ENCODE data around the gene CCDC187.

CCDC187 gene

DNA sequence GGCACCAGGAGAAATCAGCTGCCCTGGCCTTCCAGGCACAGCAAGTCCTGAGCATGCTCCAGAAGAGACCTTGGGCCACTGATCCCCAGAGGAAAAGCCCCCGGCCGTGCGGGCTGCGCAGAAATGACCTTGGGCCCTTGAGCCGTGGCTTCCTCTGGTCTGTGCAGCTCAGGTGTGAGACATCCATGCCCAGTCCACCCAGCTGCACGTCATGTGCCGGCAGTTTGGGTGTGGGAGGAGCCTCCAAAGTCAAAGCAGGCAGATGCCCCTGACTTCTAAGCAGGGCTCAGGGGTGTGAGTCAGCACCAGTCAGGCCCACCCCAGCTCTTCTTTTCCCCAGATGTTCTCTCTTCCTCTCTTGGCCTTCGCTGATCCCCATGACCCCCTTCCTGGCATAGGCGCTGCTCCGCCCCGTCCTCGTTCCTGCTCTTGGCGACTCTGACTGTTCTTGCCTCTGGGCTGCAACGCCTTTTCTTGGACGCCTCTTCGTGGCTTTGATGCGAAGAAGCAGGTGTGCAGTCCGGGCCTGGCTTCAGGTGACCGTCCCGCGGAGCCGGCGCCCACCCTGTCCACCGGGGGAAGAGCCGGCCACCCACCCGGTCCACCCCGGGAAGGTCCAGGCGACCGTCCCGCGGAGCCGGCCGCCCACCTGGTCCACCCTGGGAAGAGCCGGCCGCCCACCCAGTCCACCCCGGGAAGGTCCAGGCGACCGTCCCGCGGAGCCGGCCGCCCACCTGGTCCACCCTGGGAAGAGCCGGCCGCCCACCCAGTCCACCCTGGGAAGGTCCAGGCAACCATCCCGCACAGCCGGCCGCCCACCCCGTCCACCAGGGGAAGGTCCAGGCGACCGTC lies 52.4 kb downstream of the CCDC187 start:
- no peak for FAIRE-seq

DNA sequence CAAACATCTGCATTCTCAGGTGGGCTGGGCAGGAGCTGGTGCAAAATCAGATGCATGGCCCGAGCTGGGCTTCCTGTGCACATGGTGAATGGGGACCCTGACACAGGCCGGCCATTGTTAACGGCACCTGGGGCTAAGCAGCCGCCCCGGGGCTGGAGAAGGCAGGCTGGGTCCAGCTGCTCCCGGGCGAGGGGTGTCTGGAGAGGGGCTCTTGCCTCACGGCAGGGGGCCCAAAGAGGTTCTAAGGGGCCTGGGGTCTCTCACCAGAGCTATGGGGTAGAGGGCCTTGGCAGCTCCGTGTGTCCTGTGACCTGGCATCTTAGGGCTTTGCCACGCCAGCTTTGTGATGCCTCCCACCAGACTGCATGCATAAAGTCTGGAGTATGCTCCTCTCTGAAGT lies 53.2 kb downstream of the CCDC187 start:
- FAIRE-seq, result no peak

DNA sequence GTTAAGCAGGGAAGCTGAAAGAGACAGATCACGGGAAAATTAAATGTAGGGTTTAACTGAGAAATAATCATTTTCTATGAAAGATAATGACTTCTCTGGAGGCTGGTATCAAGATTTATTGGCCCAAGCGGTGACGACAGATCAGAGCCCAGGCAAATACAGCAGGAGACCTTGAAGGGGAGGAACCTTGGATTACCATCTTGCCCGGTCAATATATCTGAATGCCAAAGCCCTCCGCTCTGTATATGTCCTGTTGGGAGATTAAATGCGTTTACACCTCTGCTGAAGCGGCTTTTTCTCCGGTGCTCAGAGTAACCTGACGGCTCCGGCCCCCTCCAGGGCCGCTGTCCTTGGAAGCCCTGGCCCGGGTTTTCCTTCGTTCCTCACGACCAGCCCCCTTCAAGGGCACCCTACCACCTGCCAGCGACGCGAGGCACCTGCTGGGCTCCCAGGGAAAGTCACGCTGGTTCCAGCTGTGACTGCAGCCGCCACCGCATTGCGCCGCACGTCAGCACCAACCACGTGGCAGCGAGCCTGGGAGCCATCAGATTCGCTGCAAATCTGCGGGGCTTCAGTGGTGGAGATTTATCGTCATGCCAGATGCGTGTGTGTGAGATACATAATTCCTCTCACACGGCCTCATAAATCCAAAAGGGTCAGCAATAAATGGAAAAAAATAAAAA lies 53.9 kb downstream of the CCDC187 start:
- no peak for FAIRE-seq

DNA sequence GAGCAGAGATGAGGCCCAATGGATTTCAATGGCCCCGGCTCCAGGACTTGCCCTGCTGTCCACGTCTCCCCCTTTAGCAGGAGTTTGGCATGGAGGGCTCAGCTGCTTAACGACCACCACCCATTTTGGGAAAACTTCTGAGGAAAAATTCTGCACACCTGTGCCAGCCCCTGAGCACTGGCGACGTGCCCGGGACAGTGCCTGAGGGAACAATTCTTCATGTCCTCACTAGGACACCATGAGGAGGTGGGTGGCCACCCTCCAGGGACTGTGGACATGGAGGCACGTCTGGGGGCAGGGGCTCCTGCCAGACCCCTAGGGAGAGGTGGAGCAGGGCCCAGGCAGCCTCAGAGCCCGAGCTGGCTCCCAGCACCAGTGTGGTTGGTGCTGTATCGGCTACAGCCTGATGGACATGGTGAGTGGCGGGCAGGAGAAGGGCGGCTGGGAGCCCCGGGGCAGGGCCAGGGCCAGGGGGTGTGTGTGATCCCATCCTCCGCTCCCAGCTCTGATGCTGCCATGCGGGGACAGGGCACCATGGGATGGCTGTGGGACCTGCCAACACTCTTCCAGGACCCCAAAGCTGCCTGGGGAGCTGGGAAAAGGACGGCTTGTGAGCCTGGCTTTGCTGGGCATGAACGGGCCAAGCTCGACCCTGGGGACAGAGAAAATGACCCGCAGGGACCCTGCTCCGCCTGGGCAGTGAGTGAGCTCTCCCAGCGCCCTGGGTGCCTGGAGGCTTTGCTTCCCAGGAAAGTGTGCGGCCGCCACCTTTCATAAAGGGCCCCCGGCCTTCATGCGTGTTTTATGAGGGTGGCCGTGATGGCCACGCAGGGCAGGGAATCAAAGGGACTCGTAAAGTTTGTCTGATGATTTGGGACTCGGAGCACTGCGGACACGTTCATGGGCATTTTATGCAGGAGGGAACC lies 54.7 kb downstream of the CCDC187 start:
- FAIRE-seq, result no peak

DNA sequence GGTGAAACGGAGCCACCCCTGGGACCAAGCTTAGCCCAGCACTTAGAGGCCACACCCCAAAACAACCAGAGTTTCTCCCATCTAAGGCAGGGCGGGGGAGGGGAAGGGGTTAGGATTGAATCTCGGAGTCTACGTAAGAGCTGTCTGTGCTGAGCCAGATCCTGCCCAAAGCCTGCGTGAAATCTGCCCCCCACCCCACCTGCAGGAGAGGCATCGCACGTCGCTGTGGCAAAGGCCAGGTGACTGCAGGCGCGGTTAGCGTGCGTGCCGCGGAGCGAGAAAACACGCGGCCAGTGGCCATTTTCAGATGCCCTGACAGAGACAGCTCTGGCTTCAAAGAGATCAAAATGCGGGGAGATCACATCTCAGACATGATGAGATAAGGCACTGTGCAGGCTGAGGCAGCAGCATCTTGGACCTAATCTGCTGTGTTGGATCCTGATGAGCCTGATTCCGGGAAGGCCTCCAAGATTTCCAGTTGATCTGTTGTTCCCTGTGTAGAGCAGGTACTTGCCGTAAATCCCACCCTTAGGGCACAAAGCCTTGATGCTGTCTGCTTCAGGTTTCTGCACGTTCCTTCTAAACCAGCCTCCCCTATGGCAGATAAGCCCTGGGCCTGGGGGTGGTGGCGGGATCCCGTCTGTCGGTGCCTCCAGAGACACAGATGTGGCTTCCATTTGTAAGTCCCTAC lies 55.8 kb downstream of the CCDC187 start:
- no peak for FAIRE-seq

DNA sequence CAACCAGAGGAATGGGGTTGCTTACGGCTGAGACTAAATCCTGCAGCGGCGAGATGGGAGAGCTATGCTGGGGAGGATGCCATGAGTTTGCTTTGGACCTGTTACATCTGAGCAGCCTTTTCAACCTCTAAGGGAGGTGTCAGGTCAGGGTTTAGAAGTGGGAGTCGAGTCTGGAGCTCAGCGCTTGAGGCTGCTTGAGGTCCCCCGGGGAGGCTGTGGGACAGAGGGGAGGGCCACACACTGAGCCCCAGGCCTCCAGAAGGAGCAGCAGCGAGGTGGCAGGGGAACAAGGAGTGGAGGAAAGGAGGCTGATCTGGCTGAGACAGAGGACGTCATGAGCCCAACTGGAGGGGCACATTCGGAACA lies 56.4 kb downstream of the CCDC187 start:
- no peak for FAIRE-seq

DNA sequence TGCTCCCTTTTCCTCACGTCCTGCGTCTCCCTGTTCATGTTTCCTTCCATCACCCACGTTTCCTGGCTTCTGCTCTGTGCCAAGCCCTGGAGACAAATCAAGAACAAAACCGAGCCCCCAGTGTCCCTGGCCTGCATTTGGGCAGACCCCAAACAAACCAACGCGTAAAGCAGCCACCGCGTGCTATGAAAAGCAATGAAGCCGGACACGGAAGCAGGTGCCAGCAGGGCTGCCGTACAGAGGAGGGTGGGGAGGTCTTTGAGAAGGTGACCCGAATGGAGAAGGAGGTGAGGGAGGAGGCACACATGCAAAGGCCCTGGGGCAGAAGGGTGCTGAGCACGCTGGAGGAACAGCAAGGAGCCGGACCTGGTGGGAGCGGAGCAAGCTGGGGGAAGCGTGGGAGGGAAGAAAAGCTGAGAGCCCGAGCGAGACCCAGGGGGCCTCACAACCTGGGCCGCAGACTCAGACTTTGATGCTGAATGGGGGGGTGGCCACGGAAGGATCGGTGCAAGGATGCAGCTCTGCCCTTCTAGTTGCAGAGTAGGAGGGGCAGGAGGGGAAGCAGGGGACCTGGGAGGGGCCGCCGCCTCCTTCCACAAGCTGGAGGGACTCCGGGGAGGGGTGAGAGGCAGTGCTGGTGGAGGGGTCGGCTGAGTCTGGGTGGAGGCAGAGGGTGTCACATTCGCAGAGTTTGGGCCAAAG lies 56.9 kb downstream of the CCDC187 start:
- FAIRE-seq, result no peak

DNA sequence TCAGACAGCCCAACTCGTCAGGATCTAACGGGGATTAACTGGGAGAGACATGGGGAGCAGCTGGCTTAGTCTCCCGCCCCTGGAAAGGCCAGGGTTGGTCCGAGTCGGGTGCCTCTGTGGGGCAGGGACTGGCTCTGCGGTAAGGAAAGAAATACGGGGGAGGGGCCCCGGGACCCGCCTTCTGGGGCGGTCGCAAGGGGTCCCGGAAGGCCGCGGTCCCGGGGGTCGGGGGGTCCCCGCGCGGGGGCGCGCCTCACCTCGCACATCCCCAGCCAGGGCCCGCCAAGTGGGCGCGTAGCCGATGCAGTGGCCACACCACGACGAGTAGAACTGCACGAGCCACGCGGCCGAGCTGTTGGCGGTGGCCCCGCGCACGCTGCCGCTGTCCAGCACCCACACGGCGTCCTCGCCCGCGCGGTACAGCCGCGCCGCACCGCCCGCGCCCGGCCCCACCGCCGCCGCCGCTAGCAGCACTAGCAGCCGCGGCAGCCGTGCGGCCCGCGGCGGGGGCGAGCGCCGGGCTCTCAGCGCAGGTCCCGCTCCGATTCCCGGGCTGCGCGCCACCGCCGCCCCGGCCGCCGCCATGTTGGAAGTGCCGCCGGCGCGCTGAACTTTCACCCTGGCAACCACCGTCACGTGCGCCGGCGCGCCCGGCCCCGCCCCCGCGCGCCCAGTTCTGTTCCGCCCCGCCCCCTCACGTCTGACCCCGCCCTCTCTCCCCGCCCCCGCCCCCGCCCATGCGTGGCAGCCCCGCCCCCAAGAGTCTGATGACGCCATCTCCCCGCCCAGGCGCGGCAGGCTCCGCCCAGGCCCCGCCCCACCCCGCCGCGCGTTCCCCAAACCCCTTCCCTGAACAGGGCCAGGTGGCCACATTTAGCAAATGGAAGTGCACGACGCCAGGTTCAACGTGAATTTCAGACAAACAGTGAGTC lies 58.4 kb downstream of the CCDC187 start, which contains the start of gene QSOX2:
Gene QSOX2 (minus strand): TSS at position 594 of the 932 bp plus-strand sequence. CDS start 9 bp downstream, at position 585.
- FAIRE-seq, result no peak

DNA sequence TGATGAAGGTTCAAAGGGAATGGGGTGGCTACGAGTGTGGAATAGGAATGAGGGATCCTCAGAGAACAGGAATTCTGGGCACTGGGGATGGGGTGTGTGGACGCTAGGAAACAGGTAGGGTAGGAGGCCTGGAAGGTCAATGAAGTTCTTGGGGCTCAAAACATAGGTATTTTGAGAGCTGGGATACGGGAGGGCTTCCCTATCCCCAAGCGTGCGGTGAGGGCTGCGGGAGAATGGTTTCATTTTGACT lies 59.0 kb downstream of the CCDC187 start:
- no peak for FAIRE-seq

DNA sequence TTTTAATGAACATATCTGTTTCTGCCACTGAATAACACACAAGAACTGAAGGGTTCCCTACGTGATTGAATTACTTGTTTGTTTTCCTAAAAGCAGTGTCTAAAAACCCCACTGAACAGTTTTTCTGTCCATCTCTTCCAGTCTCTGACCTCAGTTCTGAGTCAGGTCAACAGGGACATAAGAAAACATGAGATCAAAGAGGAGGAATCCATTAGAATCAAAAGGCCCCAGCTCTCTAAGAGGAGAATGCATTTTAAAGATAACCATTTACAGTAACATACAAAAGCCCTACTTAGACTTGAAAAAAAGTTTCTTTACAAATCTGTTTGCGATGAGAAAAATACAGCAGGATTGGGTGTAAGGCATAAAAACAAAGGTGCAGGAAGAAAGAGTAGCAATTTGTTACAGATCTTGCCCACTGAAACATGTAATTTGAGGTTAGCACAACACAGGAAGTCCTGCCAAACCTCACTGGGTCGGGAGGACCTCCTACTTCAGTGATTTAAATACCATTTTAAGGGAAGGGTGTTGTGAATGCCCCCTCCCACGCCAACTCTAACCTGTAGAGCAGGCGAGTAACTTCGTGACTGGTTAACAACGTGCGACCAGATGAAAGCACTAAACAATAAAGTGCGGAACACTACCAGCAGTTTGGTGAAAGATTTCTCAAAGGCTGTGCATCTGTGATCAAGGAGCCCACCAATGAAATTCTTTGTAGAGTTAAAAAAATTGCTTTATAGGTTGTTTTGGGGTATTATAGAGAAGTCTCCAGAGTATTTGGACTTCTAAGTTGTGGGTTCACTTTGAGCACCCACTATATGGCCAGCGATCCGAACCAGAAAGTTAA lies 59.5 kb downstream of the CCDC187 start:
- FAIRE-seq, result no peak

DNA sequence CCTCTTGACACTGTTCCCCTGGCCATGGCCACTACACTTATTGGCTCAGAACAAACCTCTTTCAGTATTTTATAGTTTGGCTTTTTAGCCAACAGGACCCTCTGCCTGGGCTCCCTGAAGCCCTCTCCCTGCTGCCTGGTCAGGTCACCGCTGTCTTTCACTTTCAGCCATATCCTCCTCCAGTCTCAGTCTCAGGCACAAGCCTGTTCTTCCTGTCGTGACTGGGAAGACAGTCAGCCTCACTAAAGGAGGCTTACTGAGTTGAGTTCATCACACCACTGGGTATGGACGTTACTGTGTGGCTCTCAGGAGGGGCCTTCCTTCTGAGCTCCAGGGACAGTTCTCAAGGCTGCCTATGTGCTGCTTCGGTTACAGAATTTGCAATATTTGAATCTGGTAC lies 60.3 kb downstream of the CCDC187 start:
- FAIRE-seq, result no peak

DNA sequence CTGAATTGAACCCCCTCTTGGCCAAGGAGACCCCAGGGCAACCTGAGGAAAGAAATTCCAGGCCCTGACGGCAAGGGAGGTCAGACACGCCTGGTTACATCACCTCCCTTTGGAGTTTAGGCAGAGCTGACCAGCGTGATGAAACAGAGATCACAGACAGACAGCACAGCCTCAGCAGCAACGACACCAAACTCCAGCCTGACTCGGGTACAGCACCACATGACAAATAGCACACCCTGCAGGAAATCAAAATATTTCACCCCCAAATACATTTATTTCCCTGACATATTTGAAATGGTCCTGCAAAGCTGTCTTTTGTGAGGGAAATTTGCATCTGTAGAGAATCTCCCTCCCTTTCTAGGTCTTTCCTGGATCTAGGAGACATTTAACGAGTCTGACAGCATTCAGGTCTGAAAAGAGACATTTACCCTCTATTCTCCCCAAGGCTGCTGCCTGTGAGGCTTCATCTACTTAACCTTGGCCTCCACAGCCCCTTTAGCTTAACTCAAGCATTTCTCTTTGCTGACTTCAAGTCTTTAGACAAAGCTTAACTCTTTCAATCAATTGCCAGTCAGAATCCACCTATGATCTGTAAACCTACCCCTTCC lies 60.9 kb downstream of the CCDC187 start:
- no peak for FAIRE-seq

DNA sequence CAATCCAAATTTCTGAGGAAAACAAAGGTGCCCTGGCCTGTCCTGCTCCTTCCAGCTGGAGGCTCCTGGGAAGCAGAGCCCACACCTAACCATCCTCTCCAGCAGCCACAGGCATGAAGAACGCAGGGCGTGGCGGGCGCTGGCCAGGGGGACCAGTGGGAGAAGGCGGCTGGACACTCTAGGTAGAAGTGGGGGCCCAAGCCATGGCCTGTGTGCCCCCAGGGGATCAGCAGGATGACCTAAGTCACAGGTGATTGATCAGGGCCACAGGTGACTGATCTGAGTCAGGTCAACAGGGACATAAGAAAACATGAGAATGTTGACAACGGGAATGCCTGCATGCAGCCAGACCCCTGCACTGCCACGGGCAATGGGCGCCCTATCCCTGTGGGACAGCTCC lies 61.6 kb downstream of the CCDC187 start:
- no peak for FAIRE-seq

DNA sequence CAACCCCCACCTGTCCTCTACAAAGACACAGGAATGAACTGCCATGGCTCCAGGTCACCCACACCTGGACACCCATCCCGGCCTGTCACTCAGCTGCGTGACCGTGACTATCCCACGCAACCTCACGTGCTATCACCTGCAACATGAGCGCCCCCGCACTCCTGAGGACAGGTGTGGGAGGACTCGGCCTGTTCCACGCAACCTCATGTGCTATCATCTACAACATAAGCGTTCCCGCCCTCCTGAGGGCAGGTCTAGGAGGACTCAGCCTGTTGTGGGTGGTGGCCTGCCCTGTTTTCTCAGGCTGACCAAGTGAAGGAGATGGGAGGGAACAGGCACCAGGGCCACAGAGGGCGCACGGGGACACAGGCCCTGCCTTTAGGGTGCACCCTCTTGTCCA lies 62.4 kb downstream of the CCDC187 start:
- no peak for FAIRE-seq

DNA sequence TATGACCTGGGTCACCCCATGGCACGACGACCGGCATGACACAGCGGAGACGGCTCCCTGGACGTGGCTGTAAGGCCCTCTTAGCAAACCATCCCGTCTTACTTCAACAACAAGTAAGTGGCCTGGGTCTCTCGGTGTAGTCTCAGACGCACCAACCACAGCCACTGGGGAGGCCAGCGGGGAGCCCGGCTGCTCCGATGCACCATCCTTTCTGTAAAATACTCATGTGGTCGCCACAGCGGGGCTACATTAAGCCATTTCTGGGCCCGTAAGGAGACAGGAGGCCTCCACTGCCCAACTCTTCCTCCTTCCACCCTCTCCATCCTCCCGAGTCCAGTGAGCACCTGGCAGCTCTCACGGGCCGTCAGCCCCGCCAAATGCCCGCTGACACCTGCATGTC lies 63.0 kb downstream of the CCDC187 start:
- FAIRE-seq, result no peak

DNA sequence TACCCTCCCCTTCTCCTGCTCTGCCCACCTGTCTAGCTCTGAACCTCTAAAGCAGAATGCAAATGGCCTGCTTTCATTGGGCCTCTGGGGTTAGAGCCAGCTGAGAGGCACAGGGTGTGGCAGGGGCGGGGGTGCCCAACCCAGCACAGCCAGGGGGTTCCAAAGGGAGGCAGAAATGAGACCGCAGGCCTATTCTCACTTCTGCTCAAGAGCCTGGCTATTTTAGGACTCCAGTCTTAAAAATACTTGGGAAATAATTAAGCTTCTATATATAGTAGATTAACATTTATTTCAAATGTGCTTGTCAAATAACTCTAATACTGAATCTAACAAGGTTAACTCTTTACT lies 63.9 kb downstream of the CCDC187 start:
- no peak for FAIRE-seq

DNA sequence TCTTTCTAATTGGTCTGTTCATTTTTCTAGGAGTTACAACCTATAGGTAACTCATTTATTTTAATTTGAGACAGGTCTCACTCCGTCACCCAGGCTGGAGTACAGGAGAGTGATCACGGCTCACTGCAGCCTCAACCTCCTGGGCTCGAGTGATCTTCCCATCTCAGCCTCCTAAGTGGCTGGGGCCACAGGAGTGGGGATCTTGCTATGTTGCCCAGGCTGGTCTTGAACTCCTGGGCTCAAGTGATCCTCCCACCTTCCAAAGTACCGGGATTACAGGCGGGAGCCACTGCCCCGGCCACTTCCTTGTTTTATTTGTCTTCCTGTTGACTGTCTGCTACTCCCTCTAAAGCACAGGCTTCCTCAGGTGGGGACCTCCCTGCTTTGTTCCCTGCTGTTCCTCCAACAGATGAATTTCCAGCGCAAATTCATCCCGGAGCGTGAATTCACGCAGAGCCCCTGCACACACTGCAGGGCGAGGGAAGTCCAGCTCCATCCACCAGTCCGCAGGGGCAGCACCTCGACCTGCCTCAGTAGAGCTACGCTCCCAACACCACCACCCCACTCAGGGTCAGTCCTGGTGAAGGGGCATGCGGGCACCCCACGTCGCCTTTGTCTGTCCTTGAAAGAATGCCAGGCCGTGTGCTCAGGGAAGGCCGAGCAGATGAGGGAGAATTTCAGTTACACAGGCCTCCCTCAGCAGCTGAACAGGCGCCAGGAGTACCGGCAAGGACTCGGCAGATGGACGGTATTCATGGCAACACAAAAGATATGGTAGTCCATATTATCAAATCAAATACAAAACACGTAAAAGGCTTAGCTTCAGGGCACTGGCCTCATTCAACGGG lies 64.5 kb downstream of the CCDC187 start:
- no peak for FAIRE-seq

DNA sequence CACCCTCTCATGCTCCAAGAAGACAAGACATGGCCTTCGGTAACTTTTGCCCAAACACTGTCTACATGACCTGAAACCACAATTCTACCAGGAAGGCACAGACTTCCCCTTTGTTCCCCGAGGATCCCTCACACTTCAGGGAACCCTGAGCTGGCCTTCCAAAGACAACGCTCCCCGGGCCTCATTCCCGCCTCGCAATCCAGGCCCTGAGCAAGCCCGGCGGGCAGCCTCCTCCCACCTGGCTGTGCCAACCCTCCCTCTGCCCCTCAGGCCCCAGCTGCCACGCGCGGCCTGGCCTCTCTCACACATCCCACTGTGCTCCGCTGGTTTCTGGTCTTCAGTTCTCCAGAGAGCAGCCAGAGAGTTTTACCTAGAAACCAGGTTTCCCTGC lies 65.6 kb downstream of the CCDC187 start:
- no peak for FAIRE-seq
